ENCODE measurements around the gene LRP11.
"Not testable (repeated sequence)": the region's sequence is repeated elsewhere in the genome, so short reads cannot be mapped to it uniquely, and the experiment has no call there.

LRP11 gene

GRCh38 chr6:149846321-149846720 lies 17.8 kb downstream of the LRP11 start:
- Histone ChIP-seq H3K23ac (ENCODE audit: low read length) (no peak overlapping the region), H3K79me2 (ENCODE audit: control insufficient read depth, insufficient read depth, low read length, poor library complexity) (no peaks in the 10 kb centered on the region), H3K36me3 (ENCODE audit: control insufficient read depth in 1 of 2, insufficient read depth in 2 of 2, low read length in 2 of 2) (no peaks in the 10 kb centered on the region), H2BK5ac (ENCODE audit: low read depth, low read length, poor library complexity) (no peak overlapping the region), H3K4me1 (ENCODE audit: control insufficient read depth in 1 of 2, insufficient read depth in 2 of 2, low read length in 2 of 2) (peaks cover 6 to 12% of the 10 kb centered on the region in 2 experiments), H3K4ac (ENCODE audit: low read depth, low read length) (no peak overlapping the region), H3K27ac (ENCODE audit: low read depth, low read length) (no peak overlapping the region), H3K18ac (ENCODE audit: low read length) (no peak overlapping the region), H3K4me2 (ENCODE audit: low read length) (no peak overlapping the region), H4K8ac (ENCODE audit: low read depth, low read length) (no peak overlapping the region), H2AFZ (ENCODE audit: insufficient read depth, low read length, poor library complexity) (no peak overlapping the region), H3K4me3 (ENCODE audit: low read depth, low read length) (no peak overlapping the region), H2AK5ac (ENCODE audit: low read length) (peak overlapping the region; percentile 20), H3K9me3 (ENCODE audit: insufficient read depth, low read depth, low read length) (no peaks in the 10 kb centered on the region), H4K12ac (ENCODE audit: low read depth, low read length) (no peak overlapping the region), H2BK120ac (ENCODE audit: insufficient read depth, low read length, poor library complexity) (no peak overlapping the region), H4K91ac (ENCODE audit: low read depth, low read length) (no peak overlapping the region), H2BK12ac (ENCODE audit: low read length) (no peak overlapping the region), H3K79me1 (ENCODE audit: low read length) (no peaks in the 10 kb centered on the region), H3K27me3 (ENCODE audit: insufficient read depth, low read length) (no peaks in the 10 kb centered on the region), H3K9ac (ENCODE audit: low read length) (no peak overlapping the region), H3K14ac (ENCODE audit: low read length) (no peak overlapping the region)
- no peak for DNase-seq
- no CpG with 5 or more reads among the region's 7 CpGs for WGBS (ENCODE audit: extremely low coverage, insufficient coverage, insufficient read length)

- no peak overlapping the region for H2BK12ac ChIP-seq (ENCODE audit: low read length)
- no peak overlapping the region for H3K4me2 ChIP-seq (ENCODE audit: low read length)
- H3K36me3 ChIP-seq (ENCODE audit: control insufficient read depth in 1 of 2, insufficient read depth in 2 of 2, low read length in 2 of 2): no peaks in the 10 kb centered on the region
- no peak overlapping the region for H2BK120ac ChIP-seq (ENCODE audit: insufficient read depth, low read length, poor library complexity)
- H3K4ac ChIP-seq (ENCODE audit: low read depth, low read length): no peak overlapping the region
- no peak overlapping the region for H4K12ac ChIP-seq (ENCODE audit: low read depth, low read length)
- H2BK5ac ChIP-seq (ENCODE audit: low read depth, low read length, poor library complexity): no peak overlapping the region
- DNase-seq: peak in 1 of 2 donors; percentile 29
- no peaks in the 10 kb centered on the region for H3K9me3 ChIP-seq (ENCODE audit: insufficient read depth, low read depth, low read length)
- no peak overlapping the region for H3K18ac ChIP-seq (ENCODE audit: low read length)
- no peak overlapping the region for H3K23ac ChIP-seq (ENCODE audit: low read length)
- no peaks in the 10 kb centered on the region for H3K79me2 ChIP-seq (ENCODE audit: control insufficient read depth, insufficient read depth, low read length, poor library complexity)
- no peak overlapping the region for H2AK5ac ChIP-seq (ENCODE audit: low read length)
- H3K27ac ChIP-seq (ENCODE audit: low read depth, low read length): no peak overlapping the region
- H3K4me1 ChIP-seq (ENCODE audit: control insufficient read depth in 1 of 2, insufficient read depth in 2 of 2, low read length in 2 of 2): peaks cover 6 to 12% of the 10 kb centered on the region in 2 experiments
- H4K91ac ChIP-seq (ENCODE audit: low read depth, low read length): no peak overlapping the region
- H3K79me1 ChIP-seq (ENCODE audit: low read length): no peaks in the 10 kb centered on the region
- no peak overlapping the region for H3K4me3 ChIP-seq (ENCODE audit: low read depth, low read length)
- WGBS (ENCODE audit: extremely low coverage, insufficient coverage, insufficient read length): no CpG with 5 or more reads among the region's 3 CpGs
- no peak overlapping the region for H3K9ac ChIP-seq (ENCODE audit: low read length)
- H4K8ac ChIP-seq (ENCODE audit: low read depth, low read length): no peak overlapping the region
- H2AFZ ChIP-seq (ENCODE audit: insufficient read depth, low read length, poor library complexity): no peak overlapping the region
- no peaks in the 10 kb centered on the region for H3K27me3 ChIP-seq (ENCODE audit: insufficient read depth, low read length)
- no peak overlapping the region for H3K14ac ChIP-seq (ENCODE audit: low read length)
Observed at GRCh38 chr6:149845549-149845948, 18.6 kb downstream of the LRP11 start.

- no peak overlapping the region for H2BK12ac ChIP-seq (ENCODE audit: low read length)
Observed at GRCh38 chr6:149844480-149844879, 19.7 kb downstream of the LRP11 start.

GRCh38 chr6:149844036-149844435 lies 20.1 kb downstream of the LRP11 start:
- not testable (repeated sequence) for H4K91ac ChIP-seq (ENCODE audit: low read depth, low read length); H3K4me2 ChIP-seq (ENCODE audit: low read length); H3K18ac ChIP-seq (ENCODE audit: low read length); H3K36me3 ChIP-seq (ENCODE audit: control insufficient read depth in 1 of 2, insufficient read depth in 2 of 2, low read length in 2 of 2); H3K4ac ChIP-seq (ENCODE audit: low read depth, low read length); H4K12ac ChIP-seq (ENCODE audit: low read depth, low read length); H3K79me2 ChIP-seq (ENCODE audit: control insufficient read depth, insufficient read depth, low read length, poor library complexity); H3K14ac ChIP-seq (ENCODE audit: low read length); H3K27ac ChIP-seq (ENCODE audit: low read depth, low read length); H3K4me3 ChIP-seq (ENCODE audit: low read depth, low read length); H2BK5ac ChIP-seq (ENCODE audit: low read depth, low read length, poor library complexity); H2BK12ac ChIP-seq (ENCODE audit: low read length); H3K79me1 ChIP-seq (ENCODE audit: low read length); H3K9me3 ChIP-seq (ENCODE audit: insufficient read depth, low read depth, low read length); H2AK5ac ChIP-seq (ENCODE audit: low read length); H3K23ac ChIP-seq (ENCODE audit: low read length); H4K8ac ChIP-seq (ENCODE audit: low read depth, low read length); H3K27me3 ChIP-seq (ENCODE audit: insufficient read depth, low read length); H2BK120ac ChIP-seq (ENCODE audit: insufficient read depth, low read length, poor library complexity); H2AFZ ChIP-seq (ENCODE audit: insufficient read depth, low read length, poor library complexity); H3K9ac ChIP-seq (ENCODE audit: low read length)
- DNase-seq: peak in 1 of 2 donors; percentile 57
- WGBS (ENCODE audit: extremely low coverage, insufficient coverage, insufficient read length): no CpG with 5 or more reads among the region's 4 CpGs
- H3K4me1 ChIP-seq (ENCODE audit: control insufficient read depth in 1 of 2, insufficient read depth in 2 of 2, low read length in 2 of 2): peaks cover 6 to 12% of the 10 kb centered on the region in 2 experiments

More at GRCh38 chr6:149844480-149844879, 19.7 kb downstream of the LRP11 start:
- Histone ChIP-seq H4K91ac (ENCODE audit: low read depth, low read length) (no peak overlapping the region), H3K18ac (ENCODE audit: low read length) (no peak overlapping the region), H4K8ac (ENCODE audit: low read depth, low read length) (no peak overlapping the region), H3K14ac (ENCODE audit: low read length) (no peak overlapping the region), H4K12ac (ENCODE audit: low read depth, low read length) (no peak overlapping the region), H3K4ac (ENCODE audit: low read depth, low read length) (no peak overlapping the region), H3K79me1 (ENCODE audit: low read length) (no peaks in the 10 kb centered on the region), H3K9me3 (ENCODE audit: insufficient read depth, low read depth, low read length) (no peaks in the 10 kb centered on the region), H3K4me3 (ENCODE audit: low read depth, low read length) (no peak overlapping the region), H2BK5ac (ENCODE audit: low read depth, low read length, poor library complexity) (no peak overlapping the region), H2AK5ac (ENCODE audit: low read length) (no peak overlapping the region), H2BK120ac (ENCODE audit: insufficient read depth, low read length, poor library complexity) (no peak overlapping the region), H3K4me2 (ENCODE audit: low read length) (no peak overlapping the region), H3K27me3 (ENCODE audit: insufficient read depth, low read length) (no peaks in the 10 kb centered on the region), H3K36me3 (ENCODE audit: control insufficient read depth in 1 of 2, insufficient read depth in 2 of 2, low read length in 2 of 2) (no peaks in the 10 kb centered on the region), H3K9ac (ENCODE audit: low read length) (no peak overlapping the region), H3K23ac (ENCODE audit: low read length) (no peak overlapping the region), H3K27ac (ENCODE audit: low read depth, low read length) (no peak overlapping the region), H3K79me2 (ENCODE audit: control insufficient read depth, insufficient read depth, low read length, poor library complexity) (no peaks in the 10 kb centered on the region), H3K4me1 (ENCODE audit: control insufficient read depth in 1 of 2, insufficient read depth in 2 of 2, low read length in 2 of 2) (peaks cover 6 to 12% of the 10 kb centered on the region in 2 experiments), H2AFZ (ENCODE audit: insufficient read depth, low read length, poor library complexity) (no peak overlapping the region)
- no CpG with 5 or more reads among the region's 2 CpGs for WGBS (ENCODE audit: extremely low coverage, insufficient coverage, insufficient read length)
- DNase-seq: no peak
